Adrenal gland (tissue), 12 donors: ENCODE data around the gene WDTC1. TPM values are rescaled to one million over a fixed set of nuclear protein-coding genes. Genes with fewer than 3 reads are reported as not detected.

Experiments
- DNase-seq, 7 donors: peaks; one replicate each; pipeline ENCODE4 v3.0.0-alpha.2; 2019 to 2020
- H3K27ac ChIP-seq, 5 donors: fragments of 200-600 bp; sonication (generic) in 4 of 5; 1 replicate in 3 of 5; 2 replicates in 2 of 5; pipeline versions ENCODE4 v1.5.1 to v1.8.0; 2016 to 2020; ENCODE audit warnings: mild to moderate bottlenecking in 1 of 5
- H3K27me3 ChIP-seq: fragments of 200-600 bp; 2 replicates; pipeline ENCODE4 v1.8.0; 2021
- H3K36me3 ChIP-seq, 2 donors: fragments of 200-600 bp; replicated peaks in 1 of 2; 1 replicate in 1 of 2; 2 replicates in 1 of 2; pipeline versions ENCODE4 v1.5.1 to v1.8.0; 2018 to 2022
- H3K4me1 ChIP-seq, 2 donors: fragments of 200-600 bp; replicated peaks in 1 of 2; 1 replicate in 1 of 2; 2 replicates in 1 of 2; pipeline versions ENCODE4 v1.5.1 to v1.8.0; 2018 to 2021
- H3K4me3 ChIP-seq, 4 donors: fragments of 200-600 bp; sonication (generic) in 3 of 4; one replicate each; pipeline ENCODE4 v1.5.1; 2016 to 2018
- H3K9me3 ChIP-seq, 3 donors: fragments of 200-600 bp; sonication (generic) in 1 of 3; replicated peaks in 1 of 3; 1 replicate in 2 of 3; 2 replicates in 1 of 3; pipeline versions ENCODE4 v1.5.1 to v1.8.0; 2016 to 2021
- CTCF ChIP-seq, 6 experiments: fragments of 450-650 bp in 4 of 6; fragments of 200-600 bp in 2 of 6; sonication (generic) in 1 of 6; IDR thresholded peaks; 1 replicate in 5 of 6; 2 replicates in 1 of 6; pipeline versions ENCODE4 v1.5.1 to v1.8.0; 2016 to 2021; ENCODE audit warnings: antibody characterized with exemption in 6 of 6, mild to moderate bottlenecking in 2 of 6, moderate library complexity in 1 of 6
- POLR2A ChIP-seq, 2 donors: fragments of 450-650 bp; IDR thresholded peaks; one replicate each; pipeline ENCODE4 v1.6.1; 2017; ENCODE audit warnings: antibody characterized with exemption in 2 of 2, mild to moderate bottlenecking in 2 of 2, moderate library complexity in 1 of 2
- WGBS, 4 donors: extraction: QIAGEN DNeasy Blood & Tissue Kit in 2 of 4; methylation state at CpG; one replicate each; pipeline versions ENCODE4 v1.1.5 to v1.1.7; 2013 to 2017; 5-methylcytosine and 5-hydroxymethylcytosine counted together
- intact Hi-C, 2 donors: fragments of 100-400 bp; cut with DNase I; formaldehyde crosslinking; loops; one replicate each; pipeline versions ENCODE4 v1.14.1 to v1.15.0; 2022 to 2023
- polyA plus RNA-seq, 3 donors: library from polyadenylated mRNA; stranded (reverse); fragments of 200-250 nt in 2 of 3; fragments of 350-450 nt in 1 of 3; fragmentation: Illumina TruSeq in 1 of 3; extraction: RNeasy Lipid Tissue Mini Kit (QIAGEN cat#74804) in 1 of 3; gene quantifications; one replicate each; pipeline ENCODE4 v1.2.3, GENCODE V29; 2013 to 2014
- total RNA-seq, 9 donors: library from RNA; depleted of rRNA in 4 of 9; stranded (reverse); fragments of >200 nt in 4 of 9; fragments of 120-200 nt in 1 of 9; fragmentation: NEBNext Ultra II Directional in 1 of 9; extraction: Animal tissue kit (Norgen Biotek cat#: 25700) in 1 of 9; gene quantifications; one replicate each; pipeline versions ENCODE4 v1.1.0 to v1.2.4, GENCODE V29; 2013 to 2023
- donor health status: healthy with polysubstance abuse.
- donor health status: Bipolar disorder and iron deficiency.
- donor health status: DM: yes; HTN: yes; CAD: no.
- donor health status: DM: no; HTN: no; CAD: no.
- donor health status: DM: no; HTN: no; CAD: no.
- donor health status: DM: yes; HTN: yes; CAD: no.

Gene WDTC1
- total and polyA plus RNA-seq, 12 donors, result 14.7 to 66.6 (median 48.1) TPM

- Histone ChIP-seq H3K36me3 (peaks cover 0 to 42% of the 10 kb centered on the region in 2 donors), H3K4me1 (peaks cover 0 to 17% of the 10 kb centered on the region in 2 donors), H3K9me3 (no peaks in the 10 kb centered on the region), H3K27me3 (peaks cover 4% of the 10 kb centered on the region), H3K4me3 (no peak overlapping the region), H3K27ac (no peak overlapping the region)
- intact Hi-C loops, result loop anchor here in 1 of 2 donors (10.0 kb wide), 1 partner anchor 48 kb away; no protein-coding TSS in a partner anchor
- WGBS, 4 donors, result 90 to 97% (median 93%) methylated on average over 6 to 13 of the region's 13 CpGs
- TF ChIP-seq CTCF (IDR thresholded peaks at IDR 0.05) (no peak), POLR2A (IDR thresholded peaks at IDR 0.05) (no peak)
- no peak for DNase-seq
These were observed 118.7 kb downstream of the WDTC1 start for GRCh38 chr1:27353166-27353565.

- intact Hi-C loops, result loop anchor here in 1 of 2 donors (10.0 kb wide), 1 partner anchor 49 kb away; no protein-coding TSS in a partner anchor
- WGBS, 4 donors, result 86 to 96% (median 96%) methylated on average over 1 to 3 of the region's 3 CpGs; no CpG with 5 or more reads in 1 of the 4 donors
- H3K4me1 ChIP-seq, result peaks cover 0 to 17% of the 10 kb centered on the region in 2 donors
- TF ChIP-seq CTCF (IDR thresholded peaks at IDR 0.05) (no peak), POLR2A (IDR thresholded peaks at IDR 0.05) (no peak)
- H3K27ac ChIP-seq, result no peak overlapping the region
- peaks cover 0 to 46% of the 10 kb centered on the region in 2 donors for H3K36me3 ChIP-seq
- no peak for DNase-seq
- peaks cover 4% of the 10 kb centered on the region for H3K27me3 ChIP-seq
- H3K4me3 ChIP-seq, result no peak overlapping the region
- H3K9me3 ChIP-seq, result no peaks in the 10 kb centered on the region
These were observed 119.2 kb downstream of the WDTC1 start for GRCh38 chr1:27353629-27354028.

- no peak overlapping the region for H3K4me3 ChIP-seq
- H3K27me3 ChIP-seq, result peaks cover 1% of the 10 kb centered on the region
- intact Hi-C loops, result loop anchor here (5.0 to 10.0 kb wide), 2 partner anchors 37 to 51 kb away; partner anchors contain the start of gene GPR3 (in 2 of the 2)
- no peak overlapping the region for H3K27ac ChIP-seq
- WGBS, 4 donors, result 89 to 92% (median 90%) methylated on average over 4 to 5 of the region's 5 CpGs
- peaks cover 0 to 5% of the 10 kb centered on the region in 2 donors for H3K4me1 ChIP-seq
- H3K36me3 ChIP-seq, result peaks cover 0 to 46% of the 10 kb centered on the region in 2 donors
- DNase-seq, result no peak
- no peaks in the 10 kb centered on the region for H3K9me3 ChIP-seq
- TF ChIP-seq POLR2A (IDR thresholded peaks at IDR 0.05) (no peak), CTCF (IDR thresholded peaks at IDR 0.05) (no peak)
These were observed 121.3 kb downstream of the WDTC1 start for GRCh38 chr1:27355683-27356082.

- intact Hi-C loops, result loop anchor here (5.0 to 10.0 kb wide), 2 partner anchors 36 to 51 kb away; partner anchors contain the start of gene GPR3 (in 2 of the 2)
- WGBS, 4 donors, result 94 to 98% (median 95%) methylated on average over 9 to 13 of the region's 13 CpGs
- H3K27ac ChIP-seq, result no peak overlapping the region
- no peak overlapping the region for H3K4me3 ChIP-seq
- DNase-seq, result no peak
- peaks cover 0 to 5% of the 10 kb centered on the region in 2 donors for H3K4me1 ChIP-seq
- peaks cover 0 to 52% of the 10 kb centered on the region in 2 donors for H3K36me3 ChIP-seq
- H3K27me3 ChIP-seq, result no peaks in the 10 kb centered on the region
- H3K9me3 ChIP-seq, result no peaks in the 10 kb centered on the region
- TF ChIP-seq CTCF (IDR thresholded peaks at IDR 0.05) (no peak), POLR2A (IDR thresholded peaks at IDR 0.05) (no peak)
These were observed 121.8 kb downstream of the WDTC1 start for GRCh38 chr1:27356277-27356618.
